Measurements from ENCODE around the gene NUP98.

DNA sequence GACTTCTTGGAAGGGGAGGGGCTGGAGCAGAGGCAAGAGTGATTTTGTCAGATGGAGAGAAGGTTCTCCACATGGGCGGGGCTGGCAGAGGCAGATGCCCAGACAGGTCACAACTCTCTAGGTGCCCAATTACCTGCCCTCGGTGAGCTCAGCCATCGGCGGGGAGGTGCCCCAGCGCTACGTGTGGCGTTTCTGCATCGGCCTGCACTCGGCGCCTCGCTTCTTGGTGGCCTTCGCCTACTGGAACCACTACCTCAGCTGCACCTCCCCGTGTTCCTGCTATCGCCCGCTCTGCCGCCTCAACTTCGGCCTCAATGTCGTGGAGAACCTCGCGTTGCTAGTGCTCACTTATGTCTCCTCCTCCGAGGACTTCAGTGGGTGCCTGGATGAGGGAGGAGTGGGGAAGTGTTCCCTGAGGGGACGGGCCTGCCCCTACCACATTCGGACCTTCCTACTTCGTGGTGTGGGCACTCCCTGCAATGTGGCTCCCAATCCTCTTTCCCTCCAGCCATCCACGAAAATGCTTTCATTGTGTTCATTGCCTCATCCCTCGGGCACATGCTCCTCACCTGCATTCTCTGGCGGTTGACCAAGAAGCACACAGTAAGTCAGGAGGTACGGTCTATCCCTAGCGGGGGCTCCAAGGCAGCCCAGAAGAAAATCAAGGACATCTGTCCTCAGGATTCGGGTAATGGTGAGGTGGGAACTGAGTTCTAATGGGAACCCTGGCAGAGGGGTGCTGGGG lies 26.6 kb upstream of the NUP98 start:
- no peak for TF ChIP-seq CTCF (conservative IDR thresholded peaks at IDR 0.05; ENCODE audit: low read depth, low read length)
- TF ChIP-seq EZH2 (IDR thresholded peaks at IDR 0.05; ENCODE audit: low read length, unreplicated experiment) = no peak
